Stimulated activated CD4-positive, alpha-beta T cell treated with anti-CD3 and anti-CD28 coated beads, Interleukin-12 subunit alpha, Interleukin-12 subunit beta, amount 100 ng/mL, for 4 hours (primary cell): ENCODE measurements around the gene MEF2B.
"Not testable (repeated sequence)": the region's sequence is repeated elsewhere in the genome, so short reads cannot be mapped to it uniquely, and the experiment has no call there.

Source experiments
- DNase-seq: peaks from one replicate; pipeline ENCODE4 v3.0.0-alpha.2; 2020

MEF2B gene

DNA sequence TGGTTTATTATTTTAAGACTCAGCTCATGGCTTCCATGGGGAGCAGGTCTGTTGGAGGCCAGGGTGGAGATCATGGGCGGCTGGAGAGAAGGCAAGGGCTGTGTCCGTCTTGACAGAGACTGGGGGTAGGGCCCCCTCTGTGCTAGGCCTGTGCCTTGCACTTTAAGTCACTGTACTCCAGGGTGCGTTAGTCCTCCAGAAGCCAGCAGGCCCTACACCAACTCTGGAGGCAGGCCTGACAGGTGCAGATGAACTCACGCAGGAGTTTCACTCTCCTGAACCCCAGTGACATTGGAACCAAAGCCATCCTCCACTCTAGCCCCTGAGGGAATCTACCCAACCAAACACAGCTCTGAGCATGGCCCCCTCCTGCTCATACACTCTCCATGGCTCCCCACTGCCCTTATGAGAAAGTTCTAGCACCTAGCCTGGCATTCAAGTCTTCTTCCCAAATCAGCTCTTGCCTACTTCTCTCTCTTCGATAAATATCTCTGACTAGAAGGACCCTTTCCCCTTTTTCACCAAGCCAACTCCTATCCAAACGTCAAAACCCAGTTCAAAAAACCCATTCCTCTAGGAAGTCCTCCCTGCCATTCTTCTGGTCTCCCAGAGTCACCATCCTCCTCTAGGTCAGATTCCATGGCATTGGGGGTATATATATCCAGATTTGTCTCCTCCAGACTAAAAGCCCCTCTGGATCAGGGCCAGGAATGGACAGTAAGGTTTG is 15.1 kb downstream of the MEF2B start:
- DNase-seq, result no peak

DNA sequence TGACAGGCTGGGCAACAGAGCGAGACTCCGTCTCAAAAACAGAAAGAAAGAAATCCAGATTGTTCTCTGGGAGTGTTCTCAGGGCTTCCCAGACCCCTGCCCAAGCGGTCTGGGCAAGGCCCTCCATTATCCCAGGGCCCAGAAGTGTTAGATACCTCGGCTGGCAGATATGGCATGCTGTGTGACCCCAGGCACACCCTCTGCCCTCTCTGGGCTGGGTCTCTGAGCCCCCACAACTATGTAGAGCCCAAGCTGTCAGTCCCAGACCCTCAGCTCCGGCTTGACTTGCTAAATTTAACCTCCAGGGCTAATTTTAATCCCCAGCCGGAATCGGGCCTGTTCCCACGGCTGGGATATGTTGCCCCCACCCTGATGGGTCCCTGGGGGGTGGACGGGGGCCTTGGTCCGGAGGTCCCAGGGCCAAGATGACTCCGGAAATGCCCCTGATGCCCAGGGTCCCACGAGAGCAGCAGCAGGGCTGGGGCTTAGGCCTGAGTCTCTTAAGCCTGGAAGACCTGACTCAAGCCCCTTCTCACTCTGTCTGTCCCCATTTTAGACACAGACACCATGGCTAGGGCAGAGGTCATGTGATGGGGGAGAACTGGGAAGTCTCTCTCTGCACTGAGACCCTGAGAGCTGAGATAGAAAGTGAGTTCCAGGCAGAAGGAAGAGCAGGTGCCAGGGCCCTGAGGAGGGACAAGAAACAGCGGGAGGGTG is 17.2 kb downstream of the MEF2B start:
- DNase-seq, result no peak

DNA sequence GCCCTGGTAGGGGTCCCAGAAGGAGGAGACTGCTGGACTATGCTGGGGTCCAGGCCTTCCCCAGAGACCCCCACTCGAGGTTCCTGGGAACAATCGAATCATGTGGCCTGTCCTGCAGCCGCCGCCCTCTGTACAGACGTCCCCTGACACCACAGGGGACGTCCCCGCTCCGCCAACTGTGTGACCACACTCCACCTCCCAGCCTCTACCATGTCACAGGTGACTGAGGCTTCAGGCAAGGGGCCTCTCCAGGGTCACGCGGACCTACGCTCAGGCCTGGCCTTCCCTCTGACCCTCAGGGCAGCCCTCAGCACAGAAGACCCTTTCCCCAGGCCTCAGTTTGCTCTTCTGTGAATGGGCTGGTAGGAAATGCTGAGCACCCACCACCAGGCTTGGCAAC is 18.6 kb downstream of the MEF2B start:
- DNase-seq, result no peak

DNA sequence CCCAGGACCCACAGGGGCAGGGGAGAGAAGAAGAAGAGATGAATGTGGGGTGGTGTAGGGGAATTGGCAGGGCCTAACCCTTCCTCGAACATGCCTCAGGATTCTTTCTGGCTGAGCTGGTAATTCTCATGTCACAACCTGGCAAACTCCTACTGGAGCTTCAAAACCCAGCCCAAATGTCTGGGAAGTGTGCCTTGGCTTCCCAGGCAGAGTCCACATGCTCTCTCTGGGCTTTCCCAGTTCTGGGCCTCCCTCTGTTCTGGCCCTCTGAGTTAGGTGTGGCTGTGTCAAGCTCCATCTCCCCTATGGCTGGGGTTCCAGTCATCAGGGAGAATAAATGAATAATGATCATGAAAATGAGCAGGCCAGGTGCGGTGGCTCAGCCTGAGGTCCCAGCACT is 20.6 kb downstream of the MEF2B start:
- no peak for DNase-seq

DNA sequence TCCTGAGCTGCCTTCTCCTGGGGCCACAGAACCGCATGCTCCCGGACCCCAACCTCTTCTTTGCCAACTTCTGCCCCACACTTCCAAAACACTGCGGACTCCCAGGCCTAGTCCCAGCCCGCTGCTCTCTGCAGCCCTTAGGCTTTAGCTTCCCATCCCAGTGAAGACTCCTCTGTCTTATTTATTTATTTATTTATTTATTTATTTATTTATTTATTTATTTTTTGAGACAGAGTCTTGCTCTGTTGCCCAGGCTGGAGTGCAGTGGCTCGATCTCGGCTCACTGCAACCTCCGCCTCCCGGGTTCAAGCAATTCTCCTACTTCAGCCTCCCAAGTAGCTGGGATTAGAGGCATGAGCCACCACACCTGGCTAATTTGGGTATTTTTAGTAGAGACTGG is 21.6 kb downstream of the MEF2B start:
- DNase-seq, result not testable (repeated sequence)

DNA sequence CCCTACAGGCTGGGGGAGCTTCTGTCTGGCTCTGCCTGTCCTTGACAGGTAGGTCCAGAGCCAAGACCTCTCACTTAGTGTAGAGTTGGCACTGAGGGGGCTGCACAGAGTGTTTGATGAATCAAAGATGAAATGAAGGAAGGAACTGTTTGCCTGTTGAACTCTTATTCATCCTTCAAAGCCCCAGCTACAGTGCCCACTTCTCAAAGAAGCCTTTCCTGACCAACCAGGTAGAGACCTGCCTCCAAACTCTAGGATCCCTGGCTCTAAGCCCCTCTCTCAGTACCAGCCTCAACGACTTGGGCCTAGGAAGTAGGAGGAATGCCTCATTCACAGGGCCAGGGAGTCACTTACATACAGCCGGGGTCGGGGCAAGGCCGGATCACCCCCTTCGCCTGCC is 22.7 kb downstream of the MEF2B start:
- DNase-seq, result no peak

DNA sequence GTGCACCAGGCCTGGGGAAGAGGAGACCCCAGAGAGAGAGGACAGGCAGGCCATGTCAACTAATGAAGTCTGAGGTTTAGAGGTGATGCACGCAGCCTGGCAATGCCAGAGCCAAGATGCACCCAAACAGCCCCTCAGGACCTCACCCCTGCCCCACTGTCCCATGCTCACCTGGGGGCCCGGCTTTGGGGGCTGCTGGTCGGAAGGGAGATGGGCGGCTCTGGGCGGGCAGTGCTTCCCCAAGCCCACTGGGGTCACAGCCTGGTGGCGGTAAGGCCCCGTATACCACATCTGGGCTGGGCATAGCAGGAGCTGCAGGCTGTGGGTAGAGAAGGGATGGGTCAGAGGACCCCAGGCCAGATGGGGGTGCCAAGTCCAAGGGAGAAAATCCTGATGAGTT is 23.2 kb downstream of the MEF2B start:
- no peak for DNase-seq

DNA sequence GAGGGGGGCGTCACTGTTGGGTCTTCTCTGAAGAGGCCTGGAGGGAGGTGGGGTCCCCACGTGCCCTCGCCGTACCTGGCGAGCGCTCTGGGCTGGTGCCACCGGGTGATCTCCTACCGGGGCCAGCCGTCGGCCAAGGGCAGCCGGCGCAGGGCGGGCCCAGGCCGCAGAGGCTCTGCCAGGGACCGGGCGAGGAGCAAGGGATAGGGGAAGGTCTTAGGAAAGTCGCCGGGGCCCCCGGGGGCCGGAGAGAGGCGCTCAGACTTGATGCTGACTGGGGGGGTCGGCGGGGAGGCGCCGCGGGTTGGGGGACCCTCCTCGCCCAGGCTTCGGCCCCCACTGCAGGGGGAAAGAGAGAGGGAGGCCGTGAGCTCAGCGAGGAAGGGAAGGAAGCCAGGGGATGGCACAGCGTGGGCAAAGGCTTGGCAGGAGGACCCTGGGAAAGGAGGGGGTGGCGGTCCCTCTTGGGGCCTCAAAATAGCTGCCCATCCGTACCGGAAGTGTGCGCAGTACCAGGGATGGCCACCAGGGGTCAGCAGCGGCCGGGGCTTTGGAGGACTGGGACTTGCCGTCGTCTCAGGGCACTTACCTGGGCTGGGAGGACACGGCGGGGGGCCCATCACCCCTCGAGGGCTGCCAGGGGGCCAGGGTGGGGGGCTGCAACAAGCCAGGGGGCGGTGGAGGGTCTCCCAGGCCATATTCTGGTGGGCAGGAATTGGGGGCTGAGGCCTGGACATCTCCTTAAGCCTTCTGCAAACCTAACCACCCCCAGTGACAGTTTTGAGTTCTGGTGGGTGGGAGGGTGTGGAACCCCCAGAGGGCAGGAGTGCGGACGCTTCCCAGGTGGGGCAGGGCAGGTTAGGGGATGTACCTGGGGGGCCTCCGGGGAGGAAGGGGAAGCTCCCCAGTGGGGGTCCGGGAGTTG is 24.1 kb downstream of the MEF2B start:
- peak; percentile 85 for DNase-seq

DNA sequence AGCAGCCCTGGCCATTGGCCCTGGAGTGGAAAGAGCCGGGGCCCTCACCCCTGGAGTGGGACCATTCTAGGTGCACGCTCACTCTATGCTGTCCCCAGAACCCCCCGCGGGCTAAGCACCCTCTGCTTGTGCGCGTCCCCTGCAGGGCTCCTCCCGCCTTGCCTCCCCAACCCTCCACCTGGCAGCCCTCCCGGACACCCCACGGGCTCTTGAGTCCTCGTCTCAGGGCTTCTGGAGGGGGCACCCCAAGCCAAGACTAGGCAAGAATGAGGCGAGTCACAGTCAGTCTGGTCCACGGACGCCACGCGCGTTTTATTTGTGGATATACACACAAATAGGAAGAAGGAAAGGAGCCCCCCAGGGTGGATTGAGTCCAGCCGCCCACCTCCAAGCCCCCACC is 24.8 kb downstream of the MEF2B start:
- no peak for DNase-seq

DNA sequence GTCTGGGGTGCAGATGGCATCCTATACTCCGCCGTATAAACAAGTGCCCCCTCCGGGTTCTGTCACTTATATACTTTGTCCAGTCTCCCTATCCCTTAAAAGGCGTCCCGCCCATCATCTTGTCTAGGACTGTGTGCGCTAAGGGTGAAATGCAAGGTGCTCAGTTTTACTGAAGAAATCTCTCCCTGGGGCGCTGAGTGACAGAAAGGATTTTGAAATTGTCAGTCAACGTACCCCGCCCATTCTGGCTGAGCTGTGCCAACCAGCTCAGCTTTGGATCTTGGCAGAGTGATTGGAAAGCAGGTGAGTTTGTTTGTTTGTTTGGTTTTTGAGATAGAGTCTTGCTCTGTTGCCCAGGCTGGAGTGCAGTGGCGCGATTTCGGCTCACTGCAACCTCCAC is 27.7 kb downstream of the MEF2B start:
- no peak for DNase-seq

DNA sequence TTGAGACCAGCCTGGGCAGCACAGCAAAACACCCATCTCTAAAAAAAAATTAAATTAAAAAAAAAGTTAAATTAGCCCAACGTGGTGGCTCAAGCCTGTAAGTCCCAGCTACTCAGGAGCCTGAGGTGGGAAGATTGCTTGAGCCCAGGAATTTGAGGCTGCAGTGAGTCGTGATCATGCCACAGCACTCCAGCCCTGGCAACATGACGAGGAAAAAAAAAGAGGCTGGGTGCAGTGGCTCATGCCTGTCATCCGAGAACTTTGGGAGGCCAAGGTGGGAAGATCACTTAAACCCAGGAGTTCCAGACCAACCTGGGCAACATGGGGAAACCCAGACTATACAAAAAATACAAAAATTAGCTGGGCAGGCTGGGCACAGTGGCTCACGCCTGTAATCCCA is 29.6 kb downstream of the MEF2B start:
- no peak for DNase-seq

DNA sequence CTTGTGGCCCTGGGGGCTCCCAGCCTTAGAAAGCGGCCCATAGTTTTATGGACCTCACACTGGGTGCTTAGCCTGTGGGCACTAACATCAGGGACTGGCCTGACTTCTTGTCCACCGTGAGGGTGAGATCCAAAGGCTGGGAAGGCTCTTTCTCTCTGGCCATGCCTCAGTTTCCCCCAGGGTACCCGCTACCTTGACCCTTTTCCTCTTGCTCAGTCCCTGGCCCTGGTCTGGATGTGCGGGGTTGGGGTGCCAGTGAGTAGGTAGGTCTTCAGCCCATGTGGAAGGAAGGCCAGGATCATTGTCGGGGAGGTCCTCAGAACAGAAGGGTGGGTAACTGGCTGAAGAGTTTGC is 30.2 kb downstream of the MEF2B start:
- DNase-seq, result no peak

DNA sequence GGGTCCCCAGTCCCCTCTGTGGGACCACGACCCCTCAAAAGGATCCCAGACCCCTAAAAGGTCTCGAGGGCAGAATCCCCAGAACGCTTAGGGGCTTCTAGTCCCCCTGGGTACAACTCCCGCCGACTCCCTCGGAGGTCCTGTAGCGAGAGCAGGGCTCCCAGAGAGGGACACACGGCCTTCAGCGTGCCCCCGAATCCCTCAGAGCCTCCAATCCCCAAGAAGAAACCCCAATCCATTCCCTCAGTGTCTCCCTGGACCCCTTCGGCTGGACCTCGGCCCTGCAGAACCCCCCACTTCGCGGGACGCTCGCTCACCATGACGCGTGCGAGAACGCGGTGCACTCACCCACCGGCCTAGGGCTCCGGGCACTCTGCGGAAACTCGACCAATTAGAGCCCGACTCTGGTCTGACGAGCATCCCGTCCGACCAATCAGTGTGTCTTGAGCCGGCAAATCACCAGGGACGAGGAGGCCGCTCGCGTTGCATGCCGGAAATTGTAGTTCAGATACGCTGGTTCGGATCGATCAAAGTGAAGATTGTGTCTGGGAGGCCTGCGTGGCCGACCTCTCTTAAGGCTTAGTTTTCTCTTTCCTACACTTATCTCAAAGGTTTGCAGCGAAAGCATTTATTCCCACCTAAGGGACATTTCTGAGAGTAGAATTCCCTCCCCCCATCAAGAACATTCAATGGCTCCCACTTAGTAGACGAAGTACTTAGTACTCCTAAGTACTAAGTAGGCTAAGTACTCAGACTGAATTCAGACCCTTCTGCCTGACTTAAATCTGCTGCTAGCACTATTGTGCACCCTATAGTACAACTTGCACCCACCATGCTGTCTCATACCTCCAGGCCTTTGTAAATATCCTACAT is 31.7 kb downstream of the MEF2B start, which contains the start of gene TMEM161A:
TSS of gene TMEM161A (minus strand) at position 370 of the 873 bp plus-strand sequence. CDS start at position 320, 50 bp downstream.
- peak; percentile 93 for DNase-seq

DNA sequence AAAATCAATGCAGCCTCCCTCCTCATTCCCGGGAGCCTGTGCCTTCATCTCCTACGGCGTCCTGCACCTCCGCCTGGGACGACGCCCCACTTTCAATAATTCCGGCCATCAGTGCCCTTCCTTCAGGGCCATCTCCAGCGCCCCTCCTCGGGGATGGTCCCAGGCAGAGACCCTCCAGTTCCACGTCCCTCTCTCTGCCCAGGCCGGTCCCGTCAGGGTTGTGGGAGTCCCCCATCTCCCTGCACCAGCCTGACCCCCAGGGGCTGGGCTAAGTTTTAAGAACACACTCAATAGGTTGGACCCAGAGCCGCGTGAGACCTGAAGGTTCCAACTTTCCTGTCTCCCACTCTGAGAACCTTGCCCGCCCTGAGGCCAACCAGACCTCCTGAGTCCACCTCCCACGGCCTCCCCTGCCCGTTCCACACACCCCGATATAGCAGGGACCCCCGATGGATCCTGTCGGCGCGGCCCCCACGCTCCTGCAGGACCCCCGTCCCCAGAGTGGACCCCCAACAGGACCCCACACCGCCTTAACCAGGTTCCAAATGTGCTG is 32.4 kb downstream of the MEF2B start:
- no peak for DNase-seq

DNA sequence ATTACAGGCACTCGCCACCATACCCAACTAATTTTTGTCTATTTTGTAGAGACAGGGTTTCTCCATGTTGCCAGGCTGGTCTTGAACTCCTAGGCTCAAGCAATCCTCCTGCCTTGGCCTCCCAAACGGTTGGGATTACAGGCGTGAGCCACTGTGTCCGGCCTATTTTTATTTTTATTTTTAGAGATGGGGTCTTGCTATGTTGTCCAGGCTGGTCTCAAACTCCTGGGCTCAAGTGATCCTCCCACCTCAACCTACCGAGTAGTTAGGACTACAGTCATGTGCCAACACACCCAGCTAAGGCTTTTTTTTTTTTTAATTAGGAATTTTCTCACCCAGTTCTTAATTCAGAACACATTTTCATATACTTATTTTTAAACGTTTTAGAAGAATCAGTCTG is 34.4 kb downstream of the MEF2B start:
- not testable (repeated sequence) for DNase-seq

DNA sequence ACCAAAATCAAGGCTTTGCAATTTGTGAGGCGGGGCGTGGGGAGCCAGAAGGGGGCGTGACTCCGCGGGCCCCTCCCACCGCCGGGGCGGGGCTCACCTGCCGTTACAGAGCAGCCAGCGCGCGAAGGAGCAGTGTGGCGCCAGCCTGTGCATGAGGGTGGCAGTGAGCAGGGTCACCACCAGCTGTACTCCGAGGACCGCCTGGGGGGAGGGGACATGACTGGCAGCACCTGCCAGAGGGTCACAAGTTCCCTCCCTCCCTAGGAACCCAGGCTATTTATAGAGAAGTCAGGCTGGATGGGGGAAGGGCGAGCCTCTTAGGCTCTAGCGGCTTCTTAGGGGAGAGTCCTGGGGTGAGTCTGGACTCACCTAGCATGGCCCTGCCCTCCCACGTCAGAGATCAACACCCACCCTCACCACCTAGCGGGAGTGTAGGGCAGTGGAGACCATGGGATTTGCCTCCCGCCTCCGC is 35.3 kb downstream of the MEF2B start:
- peak; percentile 45 for DNase-seq

DNA sequence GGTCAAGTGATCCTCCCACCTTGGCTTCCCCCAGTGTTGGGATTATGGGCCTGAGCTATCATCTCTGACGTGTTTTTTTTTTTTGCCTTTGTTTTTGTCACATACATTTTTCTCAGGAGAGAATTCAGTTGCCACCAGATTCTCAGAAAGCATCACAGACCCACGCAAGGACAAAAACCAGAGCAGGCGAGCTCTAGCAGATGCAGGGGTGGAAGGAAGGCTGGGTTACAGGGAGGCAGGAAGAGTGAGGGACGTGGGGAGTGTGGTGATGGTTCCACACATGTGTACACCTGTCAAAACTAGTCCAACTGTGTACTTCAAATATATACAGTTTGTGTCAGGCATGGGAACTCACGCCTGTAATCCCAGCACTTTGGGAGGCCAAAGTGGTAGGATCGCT is 36.1 kb downstream of the MEF2B start:
- DNase-seq, result no peak

DNA sequence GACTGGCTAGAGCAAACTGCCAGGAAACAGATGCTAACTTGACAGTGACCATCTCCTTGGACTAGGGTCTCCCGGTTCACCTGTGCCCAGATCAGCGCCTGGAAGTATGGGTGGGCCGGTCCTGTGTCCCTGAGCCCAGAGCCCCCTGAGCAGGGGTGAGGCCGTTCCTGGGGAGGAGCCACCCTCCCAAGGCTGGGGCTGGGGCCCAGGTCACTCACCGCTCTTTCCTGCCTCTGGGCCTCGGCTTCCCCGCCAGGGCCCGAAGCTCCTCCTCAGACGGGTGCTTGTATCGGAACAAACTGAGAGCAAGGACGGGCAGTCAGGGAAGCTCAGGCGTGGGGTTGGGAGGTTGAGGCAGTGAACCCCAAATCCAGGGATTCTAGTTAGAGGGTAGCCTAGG is 37.2 kb downstream of the MEF2B start:
- DNase-seq, result no peak

DNA sequence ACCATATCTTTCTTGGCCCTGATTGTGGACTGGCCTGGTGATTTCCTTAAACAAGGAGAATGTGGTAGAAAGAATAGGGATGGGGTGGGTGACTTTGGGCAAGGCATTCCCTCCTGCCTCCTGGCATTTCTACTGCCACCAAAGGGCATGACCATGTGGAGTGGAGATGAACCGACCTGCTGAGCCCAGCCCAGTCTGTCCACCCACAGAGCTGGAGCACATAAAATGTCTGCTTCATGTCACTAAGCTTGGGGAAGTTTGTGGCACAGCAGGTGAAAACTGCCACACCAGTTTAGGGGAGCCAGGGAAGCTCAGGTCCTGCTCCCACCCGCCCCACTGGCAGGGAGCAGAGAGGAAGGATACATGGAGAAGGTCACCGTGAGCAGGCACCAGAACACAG is 38.1 kb downstream of the MEF2B start:
- no peak for DNase-seq

DNA sequence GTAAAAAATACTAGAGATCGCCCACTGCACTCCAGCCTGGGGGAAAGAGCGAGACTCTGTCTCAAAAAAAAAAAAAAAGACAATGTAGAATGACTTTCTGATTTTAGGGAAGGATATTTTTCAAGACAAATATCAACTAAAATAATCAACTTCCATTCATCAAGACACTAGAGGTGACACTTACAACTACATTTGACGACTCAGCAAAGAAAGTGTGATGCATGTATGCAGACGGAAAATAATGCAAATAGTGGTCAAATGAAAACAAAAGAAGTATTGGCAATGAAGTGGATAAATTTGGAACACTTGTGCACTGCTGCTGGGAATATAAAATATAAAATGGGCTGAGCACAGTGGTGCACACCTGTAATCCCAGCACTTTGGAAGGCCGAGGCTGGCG is 44.0 kb downstream of the MEF2B start:
- DNase-seq, result no peak

DNA sequence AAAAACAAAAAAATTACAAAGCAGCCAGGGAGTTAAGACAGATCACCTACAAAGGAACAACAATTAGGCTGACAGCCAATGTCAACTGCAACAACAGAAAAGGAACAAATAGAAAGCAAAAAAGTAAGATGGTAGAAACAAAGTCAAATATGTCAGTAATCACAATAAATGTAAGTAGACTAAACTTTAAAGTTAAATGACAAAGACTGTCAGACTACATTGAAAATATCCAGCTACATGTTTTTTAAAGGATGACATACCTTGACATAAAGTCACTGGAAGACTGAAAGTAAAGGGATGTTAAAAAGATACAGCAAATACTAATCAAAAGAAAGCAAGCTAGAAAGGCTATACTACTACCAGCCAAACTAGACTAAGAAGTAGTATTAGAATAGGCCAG is 46.7 kb downstream of the MEF2B start:
- no peak for DNase-seq

DNA sequence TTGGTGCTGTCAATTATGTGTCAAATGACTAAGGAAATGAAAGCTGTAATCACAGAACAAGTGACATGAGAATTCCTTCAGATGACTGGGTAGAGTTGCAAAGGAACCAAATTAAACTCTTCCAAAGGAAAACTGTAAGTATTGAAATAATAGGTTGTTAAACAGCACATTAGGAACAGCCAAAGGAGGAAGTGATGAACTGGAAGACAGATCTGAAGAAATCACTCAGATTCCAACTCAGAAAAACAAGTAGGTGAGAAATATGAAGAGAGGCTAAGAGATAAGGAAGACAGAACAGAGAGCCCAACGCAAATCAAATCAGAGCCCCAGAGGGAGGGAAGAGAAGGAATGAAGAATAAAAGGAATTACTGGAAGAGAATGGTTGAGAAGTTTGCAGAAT is 47.2 kb downstream of the MEF2B start:
- no peak for DNase-seq
